HEK293 (cell line): Measurements from ENCODE around the gene EIF4A3.

ENCODE experiments used
- CTCF ChIP-seq: fragments of 450-650 bp; formaldehyde crosslinking; IDR thresholded peaks from 2 replicates; pipeline ENCODE4 v1.5.1; 2016; ENCODE audit warnings: missing biosample characterization, missing genetic modification characterization
- PBX3 ChIP-seq: sonication (generic); formaldehyde crosslinking; IDR thresholded peaks from 2 replicates; pipeline ENCODE4 v1.8.1; 2022; ENCODE audit warnings: mild to moderate bottlenecking, moderate library complexity, missing genetic modification reagents
- PRDM10 ChIP-seq: fragments of 450-650 bp; formaldehyde crosslinking; IDR thresholded peaks from 2 replicates; pipeline ENCODE4 v1.5.1; 2016; ENCODE audit warnings: missing biosample characterization, missing genetic modification characterization
- REST ChIP-seq: fragments of 450-650 bp; formaldehyde crosslinking; IDR thresholded peaks from 2 replicates; pipeline ENCODE4 v1.5.1; 2016; ENCODE audit warnings: missing biosample characterization, missing genetic modification characterization
- YY1 ChIP-seq: fragments of 450-650 bp; formaldehyde crosslinking; IDR thresholded peaks from 2 replicates; pipeline ENCODE4 v1.5.1; 2018; ENCODE audit warnings: missing biosample characterization, missing genetic modification characterization
- ZNF274 ChIP-seq, 2 experiments: fragments of 200-500 bp in 1 of 2; fragments of 450-650 bp in 1 of 2; sonication (Bioruptor generic) in 1 of 2; formaldehyde crosslinking in 1 of 2; IDR thresholded peaks; 2 replicates each; pipeline versions ENCODE4 v1.5.1 to v1.6.1; 2014 to 2016; ENCODE audit warnings: borderline replicate concordance in 1 of 2, inconsistent platforms in 1 of 2, low read length in 1 of 2, missing biosample characterization in 1 of 2, missing genetic modification characterization in 1 of 2
- ZNF366 ChIP-seq: fragments of 450-650 bp; formaldehyde crosslinking; conservative IDR thresholded peaks from 2 replicates; pipeline ENCODE4 v1.5.1; 2016; ENCODE audit warnings: missing biosample characterization, missing genetic modification characterization
- ZNF521 ChIP-seq: fragments of 450-650 bp; formaldehyde crosslinking; IDR thresholded peaks from 2 replicates; pipeline ENCODE4 v1.5.1; 2017; ENCODE audit warnings: missing biosample characterization, mild to moderate bottlenecking, missing genetic modification characterization
- ZNF529 ChIP-seq: fragments of 450-650 bp; formaldehyde crosslinking; IDR thresholded peaks from 2 replicates; pipeline ENCODE4 v1.5.1; 2017; ENCODE audit warnings: missing genetic modification characterization, missing biosample characterization; ENCODE audit not compliant: insufficient replicate concordance
- ZNF580 ChIP-seq: fragments of 450-650 bp; formaldehyde crosslinking; IDR thresholded peaks from 2 replicates; pipeline ENCODE4 v1.5.1; 2016; ENCODE audit warnings: missing biosample characterization, missing genetic modification characterization
- ZNF639 ChIP-seq: fragments of 450-650 bp; formaldehyde crosslinking; IDR thresholded peaks from 2 replicates; pipeline ENCODE4 v1.5.1; 2016; ENCODE audit warnings: missing biosample characterization, missing genetic modification characterization
- ZNF660 ChIP-seq: fragments of 450-650 bp; IDR thresholded peaks from 2 replicates; pipeline ENCODE4 v1.5.1; 2018; ENCODE audit warnings: missing biosample characterization, mild to moderate bottlenecking, missing genetic modification characterization
- ZNF776 ChIP-seq: fragments of 450-650 bp; formaldehyde crosslinking; IDR thresholded peaks from 2 replicates; pipeline ENCODE4 v1.5.0; 2017; ENCODE audit warnings: missing biosample characterization, missing genetic modification characterization, borderline replicate concordance
- ZNF785 ChIP-seq: fragments of 450-650 bp; formaldehyde crosslinking; IDR thresholded peaks from 2 replicates; pipeline ENCODE4 v1.5.1; 2016; ENCODE audit warnings: missing biosample characterization, missing genetic modification characterization

GRCh38 chr17:80101011-80101945, 45.6 kb downstream of the EIF4A3 start, which contains the start of gene GAA:
- TF ChIP-seq ZNF776 (no peak), CTCF (tag by site-specific recombination) (no peak), ZNF580 (tag by site-specific recombination) (no peak), PBX3 (peak; percentile 91; the same call in 1 of the 2 replicates), PRDM10 (tag by site-specific recombination) (no peak), ZNF529 (tag by site-specific recombination) (no peak), ZNF660 (tag by site-specific recombination) (peak; percentile 90), ZNF366 (tag by site-specific recombination) (no peak), ZNF785 (peak; percentile 42; the same call in 1 of the 2 replicates), YY1 (tag by site-specific recombination) (0 out of 2 replicates have a peak, but pooled peaks have one; percentile 29), REST (tag by site-specific recombination) (no peak), ZNF521 (no peak), ZNF274 (IDR thresholded peaks at IDR 0.05; ENCODE audit: low read length) (no peak), ZNF274 (tag by site-specific recombination; IDR thresholded peaks at IDR 0.05; ENCODE audit: borderline replicate concordance) (no peak), ZNF639 (tag by site-specific recombination) (0 out of 2 replicates have a peak, but pooled peaks have one; percentile 24)
